Ishikawa (cell line): Measurements from ENCODE around the gene TXNDC16.

Experiments used
- CEBPB ChIP-seq: IDR thresholded peaks from 2 replicates; pipeline ENCODE4 v1.6.1; 2012
- CREB1 ChIP-seq: IDR thresholded peaks from 2 replicates; pipeline ENCODE4 v1.6.1; 2012; ENCODE audit warnings: low read depth
- EGR1 ChIP-seq: IDR thresholded peaks from 2 replicates; pipeline ENCODE4 v1.6.1; 2012
- EP300 ChIP-seq: IDR thresholded peaks from 2 replicates; pipeline ENCODE4 v1.6.1; 2012; ENCODE audit warnings: borderline replicate concordance
- FOXM1 ChIP-seq: IDR thresholded peaks from 2 replicates; pipeline ENCODE4 v1.6.1; 2012; ENCODE audit warnings: low read depth, borderline replicate concordance
- MAX ChIP-seq: IDR thresholded peaks from 2 replicates; pipeline ENCODE4 v1.6.1; 2012
- NFIC ChIP-seq: IDR thresholded peaks from 2 replicates; pipeline ENCODE4 v1.6.1; 2012
- REST ChIP-seq: IDR thresholded peaks from 2 replicates; pipeline ENCODE4 v1.6.1; 2012; ENCODE audit warnings: low read depth, mild to moderate bottlenecking
- TAF1 ChIP-seq: IDR thresholded peaks from 2 replicates; pipeline ENCODE4 v1.6.1; 2012; ENCODE audit warnings: low read depth, mild to moderate bottlenecking
- YY1 ChIP-seq: IDR thresholded peaks from 2 replicates; pipeline ENCODE4 v1.6.1; 2012; ENCODE audit warnings: low read depth
- ZBTB7A ChIP-seq: IDR thresholded peaks from 2 replicates; pipeline ENCODE4 v1.6.1; 2012; ENCODE audit warnings: low read depth

- TF ChIP-seq CEBPB (no peak), ZBTB7A (no peak), TAF1 (no peak), NFIC (no peak), EP300 (no peak), YY1 (no peak), MAX (no peak), CREB1 (no peak), FOXM1 (no peak), REST (no peak), EGR1 (no peak)
Observed at GRCh38 chr14:52473557-52473956, 78.7 kb downstream of the TXNDC16 start.
